GM08714 (cell line): ENCODE data around the gene SEC14L1.
"Not testable (repeated sequence)": the region's sequence is repeated elsewhere in the genome, so short reads cannot be mapped to it uniquely, and the experiment has no call there.

ENCODE experiments used
- H3K4me3 ChIP-seq: fragments of 200-500 bp; sonication (Bioruptor generic); 2 replicates; pipeline ENCODE4 v1.5.1; 2014; ENCODE audit warnings: mild to moderate bottlenecking, low read length, inconsistent platforms
- ZNF274 ChIP-seq: IDR thresholded peaks from 2 replicates; pipeline ENCODE4 v1.6.1; 2012; ENCODE audit warnings: mild to moderate bottlenecking, low read depth, low read length

Gene SEC14L1

DNA sequence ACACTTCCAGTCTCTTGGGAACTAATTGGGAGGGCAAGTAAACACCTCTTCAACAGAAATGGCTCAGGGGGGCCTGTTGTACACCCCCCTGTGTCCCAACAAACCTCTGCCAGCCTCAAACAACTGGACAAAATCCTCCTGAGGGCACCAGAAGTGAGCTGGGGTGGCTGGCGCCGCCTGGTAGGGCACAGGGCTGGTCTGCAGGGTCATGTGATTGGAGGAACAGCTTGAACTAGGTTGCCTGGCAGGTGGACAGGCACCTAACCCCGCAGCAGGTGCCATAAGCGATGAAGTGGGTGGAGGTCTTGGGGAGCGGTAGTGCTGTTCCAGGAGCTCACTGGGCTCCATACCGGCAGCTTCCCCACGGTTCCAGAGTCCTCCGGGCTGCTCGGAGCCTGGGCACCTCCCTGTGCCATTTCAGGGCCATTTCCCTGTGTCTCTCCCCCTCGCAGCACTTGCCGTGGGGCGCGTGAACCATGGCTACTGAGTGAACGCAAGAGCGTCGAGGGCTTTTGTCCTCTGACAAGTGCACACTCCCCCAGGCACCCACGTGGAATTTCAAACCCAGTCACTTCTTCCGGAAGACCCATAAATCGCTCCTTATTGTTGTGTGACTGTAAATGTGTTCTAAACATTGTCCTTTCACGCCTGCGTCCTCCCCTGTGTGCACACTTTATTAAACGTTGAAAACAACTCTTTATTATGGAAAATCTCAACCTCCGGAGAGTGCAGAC is 101.5 kb downstream of the SEC14L1 start:
- no peak for TF ChIP-seq ZNF274
- no peak overlapping the region for H3K4me3 ChIP-seq

DNA sequence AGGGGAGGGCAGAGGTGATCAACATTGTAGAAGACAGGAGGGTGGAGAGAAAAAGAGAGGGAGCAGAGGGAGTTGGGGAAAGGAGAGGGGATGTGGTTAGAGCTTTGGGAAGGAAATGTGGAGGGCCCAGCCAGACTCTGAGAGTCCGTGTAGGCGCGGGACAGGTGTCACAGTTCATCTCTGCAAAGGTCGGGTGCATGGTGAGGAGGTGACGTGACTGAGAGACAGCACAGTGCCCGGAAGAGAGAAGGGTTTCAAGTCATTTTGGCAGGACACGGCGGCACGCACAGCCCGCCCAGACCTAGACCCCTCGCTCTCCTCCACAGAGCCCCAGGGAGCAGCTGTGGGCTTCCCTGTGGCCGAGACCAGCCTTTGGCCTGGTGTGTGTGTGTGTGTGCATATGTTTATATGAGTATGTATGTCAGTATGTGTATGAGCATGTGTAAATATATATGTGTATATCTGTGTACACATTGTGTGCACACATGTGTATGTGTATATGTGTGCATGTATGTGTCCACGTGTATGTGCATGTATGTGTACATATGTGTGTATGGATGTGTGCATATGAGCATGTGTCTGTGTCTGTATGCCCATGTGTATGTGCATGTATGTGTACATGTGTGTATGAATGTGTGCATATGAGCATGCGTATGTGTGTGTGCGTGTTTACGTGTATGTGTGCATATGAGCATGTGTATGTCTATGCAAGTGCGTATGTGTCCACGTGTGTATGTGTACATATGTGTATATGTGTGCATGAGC is 104.6 kb downstream of the SEC14L1 start:
- TF ChIP-seq ZNF274, result no peak
- no peak overlapping the region for H3K4me3 ChIP-seq

DNA sequence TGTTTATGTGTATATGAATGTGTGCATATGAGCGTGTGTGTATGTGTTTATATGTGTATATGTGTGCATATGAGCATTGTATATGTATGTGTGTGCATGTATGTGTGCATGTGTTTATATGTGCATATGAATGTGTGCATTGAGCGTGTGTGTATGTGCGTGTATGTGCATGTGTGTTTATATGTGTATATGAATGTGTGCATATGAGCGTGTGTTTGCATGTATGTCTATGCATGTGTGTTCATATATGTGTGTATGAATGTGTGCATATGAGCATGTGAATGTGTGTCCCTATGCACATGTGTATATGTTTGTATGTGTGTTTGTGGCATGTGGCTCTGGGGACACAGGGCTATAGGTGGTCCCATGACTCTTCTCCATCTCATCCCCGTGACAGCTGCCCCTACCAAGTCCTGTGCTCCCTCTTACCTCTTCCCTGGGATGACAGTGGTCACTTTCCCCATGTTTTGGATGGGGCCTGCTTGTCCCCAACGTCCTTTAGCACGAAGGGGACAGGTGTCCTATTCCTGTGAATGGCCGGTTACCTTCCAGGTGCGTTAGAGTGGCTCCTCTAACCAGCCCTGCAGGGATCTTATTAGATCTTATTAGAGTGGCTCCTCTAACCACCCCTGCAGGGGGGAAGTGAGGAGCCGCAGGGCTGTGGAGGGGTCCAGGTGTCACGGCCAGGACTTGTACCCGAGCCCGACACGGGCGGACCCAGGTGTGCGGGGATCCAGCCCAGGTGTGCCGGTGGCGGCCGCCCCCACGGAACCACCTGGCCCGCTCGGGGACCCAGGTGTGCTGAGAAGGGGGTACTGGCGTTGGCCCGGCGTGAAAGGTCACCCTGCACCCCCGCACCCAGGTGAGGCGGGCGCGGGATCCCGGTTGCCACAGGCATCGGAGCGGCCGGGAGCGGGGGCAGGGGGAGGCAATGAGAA is 105.6 kb downstream of the SEC14L1 start:
- H3K4me3 ChIP-seq, result peak overlapping the region; percentile 37; the same call in 1 of the 2 replicates
- TF ChIP-seq ZNF274, result no peak

DNA sequence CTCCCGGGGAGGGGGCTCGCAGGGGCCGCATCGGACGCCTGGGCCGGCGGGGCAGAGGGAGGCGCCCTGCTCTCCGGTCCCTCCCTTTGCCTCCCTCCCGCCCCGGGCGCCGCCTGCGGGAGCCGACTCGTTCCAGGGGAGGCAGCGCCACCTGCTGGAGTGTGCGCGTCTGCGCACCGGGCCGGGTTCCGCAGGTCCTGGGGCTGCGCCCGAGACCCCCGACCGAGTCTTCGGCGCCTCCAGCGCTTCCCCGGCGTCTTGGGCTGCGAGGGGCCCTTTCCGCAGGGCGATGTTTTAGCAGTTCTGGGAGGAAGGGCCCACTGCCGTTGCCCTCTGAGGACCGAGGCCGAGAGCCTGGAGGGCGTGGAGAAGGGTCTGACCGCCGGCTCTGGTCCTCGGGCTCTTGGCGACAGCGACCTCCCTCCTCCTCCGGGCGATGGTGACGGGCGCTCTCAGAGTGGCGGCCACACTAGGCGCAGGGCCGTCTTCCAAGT is 106.3 kb downstream of the SEC14L1 start:
- H3K4me3 ChIP-seq, result peak overlapping the region; percentile 37; the same call in 1 of the 2 replicates
- no peak for TF ChIP-seq ZNF274

DNA sequence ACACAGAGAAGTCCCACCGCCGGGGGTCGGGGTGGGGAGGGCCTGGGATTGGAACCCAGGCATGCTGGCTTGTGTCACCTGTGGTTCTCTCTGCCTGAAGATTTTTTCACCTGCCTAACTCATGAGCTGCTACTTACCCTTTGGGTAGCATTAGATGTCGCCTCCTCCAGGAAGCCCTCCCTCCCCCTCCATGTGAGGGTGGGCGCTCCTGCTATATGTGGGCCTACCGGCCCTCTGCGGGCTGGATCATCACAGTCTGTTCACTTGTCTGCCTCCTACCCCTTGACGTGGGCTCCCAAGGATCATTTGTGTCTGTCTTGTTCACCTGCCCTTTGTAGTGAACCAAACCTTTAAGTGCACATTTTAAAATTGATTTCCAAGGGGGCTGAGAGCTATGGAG is 106.8 kb downstream of the SEC14L1 start:
- no peak overlapping the region for H3K4me3 ChIP-seq
- TF ChIP-seq ZNF274, result no peak

DNA sequence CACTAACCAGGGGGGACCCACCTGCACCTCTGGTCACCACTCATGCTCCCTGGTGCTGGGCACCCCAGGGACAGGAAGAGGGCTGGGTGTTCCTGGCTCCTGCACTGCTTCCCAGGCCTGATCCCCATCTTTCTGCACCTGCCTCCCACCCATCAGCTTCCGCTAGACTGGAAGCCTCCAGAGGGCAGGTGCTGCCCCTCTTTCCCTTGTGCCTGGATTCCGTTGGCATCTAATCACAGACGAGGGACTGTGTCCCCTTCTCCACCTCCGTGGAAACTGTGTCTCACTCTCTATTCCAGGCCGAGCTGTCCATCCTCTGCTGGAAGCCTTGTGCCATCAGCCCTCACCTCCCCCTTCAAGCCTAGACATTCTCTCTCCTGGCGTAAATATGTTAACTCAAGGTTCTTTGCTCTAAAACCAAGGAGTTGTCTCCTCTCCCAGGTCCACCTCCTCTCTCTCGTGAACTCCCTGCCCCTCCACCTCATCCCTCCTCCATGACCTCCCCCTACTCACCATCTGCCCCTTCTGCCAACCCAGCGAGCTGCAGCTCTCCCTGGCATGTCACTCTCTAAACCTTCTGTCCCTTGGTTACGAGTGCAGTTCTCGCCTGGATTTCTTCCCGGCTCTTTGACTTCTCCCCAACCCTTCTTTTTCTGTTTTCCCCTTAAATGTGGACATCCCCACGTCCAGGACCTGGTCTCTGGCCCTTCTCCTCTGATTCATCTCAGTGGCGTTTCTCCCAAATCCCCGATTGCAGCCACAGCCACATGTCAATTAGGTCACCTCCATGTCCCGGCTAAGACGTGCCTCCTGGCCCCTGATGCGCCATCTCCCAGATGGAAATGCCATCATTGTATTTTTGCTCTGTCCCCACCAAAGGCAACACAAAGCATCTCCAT is 107.7 kb downstream of the SEC14L1 start:
- no peak for TF ChIP-seq ZNF274
- H3K4me3 ChIP-seq, result no peak overlapping the region

DNA sequence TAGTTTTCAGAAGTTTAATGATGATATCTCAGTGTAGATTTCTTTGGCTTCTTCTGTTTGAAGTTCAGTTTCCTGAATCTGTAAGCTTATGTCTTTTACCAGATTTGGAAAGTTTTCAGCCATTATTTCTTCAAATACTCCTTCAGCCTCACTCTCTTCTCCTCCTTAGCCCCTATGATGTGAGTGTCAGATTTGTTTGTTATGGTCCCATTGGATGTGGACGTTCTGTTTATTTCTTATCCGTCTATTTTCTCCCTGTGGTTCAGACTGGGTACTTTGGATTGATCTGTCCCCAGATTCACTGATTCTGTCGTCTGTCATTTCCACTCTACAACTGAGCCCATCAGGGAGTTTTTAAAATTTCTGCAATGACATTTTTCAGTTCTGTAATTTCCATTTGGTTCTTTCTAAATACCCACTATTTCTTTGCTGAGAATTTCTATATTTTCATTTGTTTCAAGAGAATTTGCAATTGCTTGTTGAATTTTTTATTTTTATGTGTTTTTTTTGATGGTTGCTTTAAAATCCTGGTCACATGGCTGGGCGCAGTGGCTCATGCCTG is 110.9 kb downstream of the SEC14L1 start:
- TF ChIP-seq ZNF274, result no peak
- no peak overlapping the region for H3K4me3 ChIP-seq

DNA sequence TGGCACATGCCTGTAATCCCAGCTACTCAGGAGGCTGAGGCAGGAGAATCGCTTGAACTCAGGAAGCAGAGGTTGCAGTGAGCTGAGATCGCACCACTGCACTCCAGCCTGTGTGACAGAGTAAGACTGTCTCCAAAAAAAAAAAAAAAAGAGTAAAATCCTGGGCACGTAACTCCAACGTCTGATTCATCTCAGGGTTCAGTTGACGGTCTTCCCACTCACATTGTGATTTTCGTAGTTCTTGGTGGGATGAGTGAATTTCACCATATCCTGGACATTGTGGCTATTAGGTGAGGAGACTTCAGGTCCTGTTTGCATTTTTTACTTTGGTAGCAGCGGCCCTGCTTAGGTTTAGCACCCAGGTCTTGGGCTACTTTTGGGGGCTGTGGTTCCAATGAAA is 111.5 kb downstream of the SEC14L1 start:
- not testable (repeated sequence) for H3K4me3 ChIP-seq

DNA sequence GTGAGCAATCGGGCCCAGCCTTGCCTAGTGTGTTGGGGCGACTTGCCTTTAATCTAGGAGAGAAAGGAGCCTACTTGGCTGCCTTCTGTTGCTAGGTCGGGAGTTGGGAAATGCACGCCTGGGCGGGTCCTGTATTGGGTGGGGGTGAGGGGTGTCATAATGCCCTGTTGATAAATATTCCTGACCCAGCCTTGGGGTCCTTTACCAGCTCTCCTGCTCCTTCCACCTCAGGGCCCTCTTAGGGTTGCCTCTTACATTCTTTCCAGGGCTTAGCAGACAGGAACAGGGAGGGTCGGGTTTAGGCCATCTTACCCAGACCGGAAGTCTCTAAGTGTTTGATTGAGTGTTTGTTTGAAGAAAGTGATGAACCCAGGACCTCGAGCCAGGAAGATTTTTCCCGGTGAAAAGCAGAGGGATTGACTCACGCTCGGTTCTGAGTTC is 112.9 kb downstream of the SEC14L1 start:
- TF ChIP-seq ZNF274, result no peak
- no peak overlapping the region for H3K4me3 ChIP-seq

DNA sequence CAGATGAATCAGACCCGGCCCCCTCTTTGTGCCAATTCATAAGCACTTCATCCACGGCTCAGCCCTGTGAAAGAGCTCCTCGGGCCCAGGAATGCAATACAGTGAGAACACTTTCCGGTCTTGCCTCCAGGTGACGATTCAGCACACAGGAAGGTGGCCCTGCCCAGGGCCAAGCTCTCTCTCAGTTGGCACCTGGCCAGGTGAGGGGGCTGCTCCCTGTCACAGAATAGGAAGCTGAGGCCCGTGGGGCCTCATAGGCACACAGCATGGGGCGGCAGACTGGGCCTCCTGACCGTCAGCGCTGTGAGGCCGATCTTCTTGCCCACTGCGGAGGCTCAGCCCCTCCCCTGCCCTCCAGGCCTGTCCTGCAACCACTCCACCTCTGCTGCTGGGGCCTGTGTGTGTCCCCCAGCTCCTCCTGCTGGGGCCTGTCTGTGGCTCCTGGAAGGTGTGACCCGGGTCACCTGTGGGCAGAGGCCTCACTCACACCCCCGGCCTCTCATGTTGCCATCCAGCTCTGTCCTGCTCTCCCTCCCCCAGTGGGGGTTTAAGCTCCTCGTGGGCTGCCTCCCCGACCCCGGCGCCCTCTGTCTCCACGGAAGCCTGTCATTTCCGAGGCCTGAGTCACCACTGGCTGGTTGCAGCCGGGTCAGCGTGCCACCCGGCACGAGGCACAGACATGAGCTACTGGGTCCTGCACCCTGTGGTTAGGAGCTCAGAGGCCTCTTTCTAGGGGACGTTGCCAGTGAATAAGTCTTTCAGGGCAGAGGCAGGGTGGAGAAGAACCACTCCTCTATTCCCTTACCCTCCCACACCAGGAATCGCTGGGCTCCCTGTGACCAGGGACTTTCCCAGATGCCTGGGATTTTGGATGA is 114.4 kb downstream of the SEC14L1 start:
- TF ChIP-seq ZNF274, result no peak
- H3K4me3 ChIP-seq, result no peak overlapping the region

DNA sequence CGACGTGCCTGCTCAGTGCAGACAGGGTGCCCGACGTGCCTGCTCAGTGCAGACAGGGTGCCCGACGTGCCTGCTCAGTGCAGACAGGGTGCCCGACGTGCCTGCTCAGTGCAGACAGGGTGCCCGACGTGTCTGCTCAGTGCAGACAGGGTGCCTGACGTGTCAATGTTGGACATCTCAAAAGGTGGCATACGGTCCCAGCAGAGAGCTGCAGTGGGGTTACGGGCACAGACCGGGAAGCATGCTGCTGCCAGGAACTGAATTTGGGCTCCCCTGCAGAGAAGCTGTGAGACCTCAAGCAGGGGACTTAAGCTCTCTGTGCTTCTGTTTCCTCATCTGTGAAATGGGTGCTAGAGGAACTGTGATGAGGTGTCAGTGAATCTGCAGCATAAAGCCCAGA is 115.2 kb downstream of the SEC14L1 start:
- H3K4me3 ChIP-seq, result not testable (repeated sequence)

DNA sequence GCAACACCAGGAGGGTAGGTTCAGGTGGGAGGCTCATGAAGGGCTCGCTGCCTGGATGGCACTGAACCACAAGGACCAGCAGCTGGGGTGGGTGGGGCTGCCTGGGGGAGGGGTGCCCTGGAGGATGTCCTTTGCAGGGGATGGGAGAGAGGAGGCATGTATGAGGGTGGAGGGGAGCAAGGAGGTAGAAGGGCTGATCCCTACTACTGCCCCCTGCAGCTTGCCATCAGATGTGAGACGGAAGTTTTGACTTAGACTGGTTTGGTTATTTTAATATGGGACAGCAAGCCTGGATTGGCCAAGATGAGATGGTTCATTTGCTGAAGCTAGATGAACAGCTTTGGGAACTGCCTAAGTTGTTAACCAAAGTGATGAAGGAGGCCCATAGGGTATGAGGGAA is 115.9 kb downstream of the SEC14L1 start:
- H3K4me3 ChIP-seq, result no peak overlapping the region
- TF ChIP-seq ZNF274, result no peak
